Muscle of leg (tissue), 16 donors: ENCODE measurements around the gene SHANK2. TPM values are rescaled to one million over a fixed set of nuclear protein-coding genes. Genes with fewer than 3 reads are reported as not detected.

Source experiments
- DNase-seq: peaks from one replicate; pipeline ENCODE4 v3.0.0; 2013
- H3K27ac ChIP-seq: one replicate; pipeline ENCODE4 v1.5.1; 2013; ENCODE audit warnings: mild to moderate bottlenecking, low read length, control low read depth
- H3K27me3 ChIP-seq: one replicate; pipeline ENCODE4 v1.6.1; 2013; ENCODE audit warnings: low read length; ENCODE audit not compliant: control insufficient read depth, insufficient read depth
- H3K36me3 ChIP-seq: one replicate; pipeline ENCODE4 v1.6.1; 2013; ENCODE audit warnings: low read length; ENCODE audit not compliant: control insufficient read depth, insufficient read depth
- H3K4me1 ChIP-seq: one replicate; pipeline ENCODE4 v1.6.1; 2013; ENCODE audit warnings: low read length; ENCODE audit not compliant: control insufficient read depth, insufficient read depth
- H3K4me3 ChIP-seq: one replicate; pipeline ENCODE4 v1.5.1; 2013; ENCODE audit warnings: low read length, control low read depth
- H3K9me3 ChIP-seq: replicated peaks from 2 replicates; pipeline ENCODE4 v1.6.1; 2013; ENCODE audit warnings: low read depth, low read length; ENCODE audit not compliant: control insufficient read depth
- WGBS: methylation state at CpG from one replicate; pipeline ENCODE4 v1.1.5; 2013; ENCODE audit warnings: missing lambda C conversion rate; ENCODE audit not compliant: insufficient coverage; 5-methylcytosine and 5-hydroxymethylcytosine counted together
- long read RNA-seq, 11 donors: transcript quantifications; one replicate each; lab custom pipeline, GENCODE V29; 2026
- polyA plus RNA-seq, 8 donors: library from polyadenylated mRNA; unstranded; fragments of 120-200 nt; gene quantifications; one replicate each; pipeline versions ENCODE4 v1.2.1 to v1.2.3, GENCODE V29; 2013; ENCODE audit warnings: inconsistent platforms in 1 of 8, low replicate concordance in 1 of 8; ENCODE audit not compliant: insufficient read length in 8 of 8, insufficient read depth in 1 of 8
- total RNA-seq: library from RNA; stranded (reverse); fragments of 120-200 nt; gene quantifications from one replicate; pipeline ENCODE4 v1.2.4, GENCODE V29; 2013

Gene SHANK2
- 1.1 TPM for total RNA-seq
- polyA plus RNA-seq: 1 to 10 TPM; 1.2 to 3.5 (median 1.5) TPM
- long read RNA-seq, donor 1, full-length matches to known transcripts: 1 of 1 reads
- long read RNA-seq, donor 1, partial matches to known transcripts: 0 of 1 reads
- long read RNA-seq, donor 1, other reads (novel, unspliced or antisense): 0 of 1 reads
- long read RNA-seq, donor 2: 0 reads
- long read RNA-seq, donor 3: 0 reads
- long read RNA-seq, donor 4: 0 reads
- long read RNA-seq, donor 5, full-length matches to known transcripts: 3 of 3 reads
- long read RNA-seq, donor 5, partial matches to known transcripts: 0 of 3 reads
- long read RNA-seq, donor 5, other reads (novel, unspliced or antisense): 0 of 3 reads
- long read RNA-seq, donor 6, full-length matches to known transcripts: 1 of 1 reads
- long read RNA-seq, donor 6, partial matches to known transcripts: 0 of 1 reads
- long read RNA-seq, donor 6, other reads (novel, unspliced or antisense): 0 of 1 reads
- long read RNA-seq, donor 7: 0 reads
- long read RNA-seq, donor 8: 0 reads
- long read RNA-seq, donor 9: 0 reads
- long read RNA-seq, donor 10: 0 reads
- long read RNA-seq, donor 11, full-length matches to known transcripts: 2 of 2 reads
- long read RNA-seq, donor 11, partial matches to known transcripts: 0 of 2 reads
- long read RNA-seq, donor 11, other reads (novel, unspliced or antisense): 0 of 2 reads

- Histone ChIP-seq H3K9me3 (no peaks in the 10 kb centered on the region), H3K27me3 (peaks cover 76% of the 10 kb centered on the region), H3K4me1 (peaks cover 25% of the 10 kb centered on the region), H3K27ac (no peak within 1 kb of the TSS), H3K36me3 (no peaks in the 10 kb centered on the region), H3K4me3 (peak within 1 kb of the TSS; percentile 31)
- DNase-seq: no peak
- WGBS: 0% methylated on average over 51 of the region's 70 CpGs
These were observed at the start of gene SHANK2 for GRCh38 chr11:71252269-71252769. SHANK2 (minus strand) TSS chr11:71252577; CDS start chr11:71147326, 105,251 bp downstream.

- H3K4me3 ChIP-seq: no peak overlapping the region
- H3K36me3 ChIP-seq: no peaks in the 10 kb centered on the region
- no peaks in the 10 kb centered on the region for H3K9me3 ChIP-seq
- no peak for DNase-seq
- WGBS: 35% methylated on average over 16 of the region's 17 CpGs
- H3K27ac ChIP-seq: no peak overlapping the region
- no peaks in the 10 kb centered on the region for H3K4me1 ChIP-seq
- H3K27me3 ChIP-seq: peaks cover 16% of the 10 kb centered on the region
These were observed 49.6 kb upstream of the SHANK2 start for GRCh38 chr11:71301858-71302533.

- peaks cover 16% of the 10 kb centered on the region for H3K27me3 ChIP-seq
- WGBS: 66% methylated on average over 8 of the region's 19 CpGs
- H3K4me3 ChIP-seq: no peak overlapping the region
- H3K27ac ChIP-seq: no peak overlapping the region
- no peak for DNase-seq
- H3K4me1 ChIP-seq: no peaks in the 10 kb centered on the region
- no peaks in the 10 kb centered on the region for H3K9me3 ChIP-seq
- H3K36me3 ChIP-seq: no peaks in the 10 kb centered on the region
These were observed 48.9 kb upstream of the SHANK2 start for GRCh38 chr11:71301046-71301857.

- H3K27me3 ChIP-seq: peaks cover 16% of the 10 kb centered on the region
- WGBS: 8% methylated on average over 2 of the region's 8 CpGs
- H3K36me3 ChIP-seq: no peaks in the 10 kb centered on the region
- DNase-seq: no peak
- H3K4me1 ChIP-seq: no peaks in the 10 kb centered on the region
- no peak overlapping the region for H3K4me3 ChIP-seq
- no peak overlapping the region for H3K27ac ChIP-seq
- no peaks in the 10 kb centered on the region for H3K9me3 ChIP-seq
These were observed 47.8 kb upstream of the SHANK2 start for GRCh38 chr11:71300187-71300586.

- Histone ChIP-seq H3K4me1 (no peaks in the 10 kb centered on the region), H3K36me3 (no peaks in the 10 kb centered on the region), H3K9me3 (no peaks in the 10 kb centered on the region), H3K27ac (no peak overlapping the region), H3K4me3 (no peak overlapping the region), H3K27me3 (peaks cover 15% of the 10 kb centered on the region)
- WGBS: 91% methylated on average over 13 of the region's 14 CpGs
- DNase-seq: no peak
These were observed 46.4 kb upstream of the SHANK2 start for GRCh38 chr11:71298761-71299181.

GRCh38 chr11:71298016-71298550 is 45.7 kb upstream of the SHANK2 start:
- Histone ChIP-seq H3K36me3 (no peaks in the 10 kb centered on the region), H3K4me1 (no peaks in the 10 kb centered on the region), H3K27ac (no peak overlapping the region), H3K4me3 (no peak overlapping the region), H3K9me3 (no peaks in the 10 kb centered on the region), H3K27me3 (peaks cover 15% of the 10 kb centered on the region)
- no peak for DNase-seq
- WGBS: 93% methylated on average over 5 of the region's 8 CpGs

GRCh38 chr11:71294846-71295600 is 42.6 kb upstream of the SHANK2 start:
- no peak for DNase-seq
- Histone ChIP-seq H3K9me3 (peaks cover 6% of the 10 kb centered on the region), H3K36me3 (no peaks in the 10 kb centered on the region), H3K27ac (no peak overlapping the region), H3K27me3 (peaks cover 5% of the 10 kb centered on the region), H3K4me3 (no peak overlapping the region), H3K4me1 (no peaks in the 10 kb centered on the region)
- 81% methylated on average over 5 of the region's 9 CpGs for WGBS

GRCh38 chr11:71293961-71294782 is 41.8 kb upstream of the SHANK2 start:
- WGBS: 69% methylated on average over 3 of the region's 3 CpGs
- Histone ChIP-seq H3K9me3 (peaks cover 6% of the 10 kb centered on the region), H3K4me1 (no peaks in the 10 kb centered on the region), H3K27me3 (peaks cover 5% of the 10 kb centered on the region), H3K4me3 (no peak overlapping the region), H3K36me3 (no peaks in the 10 kb centered on the region), H3K27ac (no peak overlapping the region)
- DNase-seq: no peak
